ENCODE results near the gene A2M. TPM values are rescaled to one million over a fixed set of nuclear protein-coding genes. Genes with fewer than 3 reads are reported as not detected.

Gene A2M
- total RNA-seq, 2 donors from 2014 or later = 0.60 TPM; not detected in 1

- no peak overlapping the region for H3K27ac Mint-ChIP-seq
- H3K4me3 Mint-ChIP-seq = no peak overlapping the region
- ATAC-seq (replicated peaks in 1 of 2) (peak; percentile 97 to 98), DNase-seq (peak in 1 of 2 donors; percentile 7)
- H3K27me3 Mint-ChIP-seq (ENCODE audit: low read depth) = no peaks in the 10 kb centered on the region
- no peaks in the 10 kb centered on the region for H3K9me3 Mint-ChIP-seq
- no peaks in the 10 kb centered on the region for H3K36me3 Mint-ChIP-seq (ENCODE audit: insufficient read depth in 2 of 2)
- H3K4me1 Mint-ChIP-seq (ENCODE audit: low read depth) = peaks cover 27% of the 10 kb centered on the region
These were observed 12.5 kb downstream of the A2M start for GRCh38 chr12:9103050-9103849.

- no peak for DNase-seq
- Mint-ChIP-seq H3K9me3 (no peaks in the 10 kb centered on the region), H3K4me1 (ENCODE audit: low read depth) (peaks cover 22% of the 10 kb centered on the region), H3K27me3 (ENCODE audit: low read depth) (no peaks in the 10 kb centered on the region), H3K4me3 (no peak overlapping the region), H3K27ac (no peak overlapping the region), H3K36me3 (ENCODE audit: insufficient read depth in 2 of 2) (no peaks in the 10 kb centered on the region)
- no peak for ATAC-seq (replicated peaks in 1 of 2)
These were observed 14.6 kb downstream of the A2M start for GRCh38 chr12:9101018-9101687.

DNA sequence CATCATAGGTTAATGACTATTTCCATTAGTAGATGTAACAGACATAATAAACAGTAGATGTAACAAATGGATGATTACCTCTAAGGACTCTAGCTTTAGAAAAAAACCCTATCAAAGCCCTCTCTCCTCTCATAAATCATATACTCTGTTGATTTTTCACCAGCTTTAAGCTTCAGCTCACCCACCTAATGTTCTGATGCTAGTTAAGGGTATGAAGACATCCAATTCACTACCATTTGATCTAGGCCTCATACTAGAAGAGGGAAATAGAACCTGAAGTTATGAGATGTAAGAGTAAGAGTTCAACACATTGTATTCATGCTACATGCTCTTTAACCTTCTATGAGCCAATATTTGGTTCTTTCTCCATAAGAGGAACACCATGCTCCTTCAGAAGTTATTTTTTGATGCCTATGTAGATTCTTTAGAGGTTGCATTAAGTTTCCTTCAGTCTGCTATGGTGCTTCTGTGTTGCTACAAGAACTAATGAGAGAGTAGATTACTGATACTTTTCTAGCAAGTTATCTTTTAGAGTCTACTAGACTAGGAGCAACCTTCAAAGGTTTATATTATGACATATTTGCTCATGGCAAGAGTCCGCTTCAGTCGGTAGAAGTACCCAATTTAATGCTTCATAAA lies 16.0 kb downstream of the A2M start:
- Mint-ChIP-seq H3K27ac (no peak overlapping the region), H3K36me3 (ENCODE audit: insufficient read depth in 2 of 2) (no peaks in the 10 kb centered on the region), H3K4me1 (ENCODE audit: low read depth) (peaks cover 12% of the 10 kb centered on the region), H3K27me3 (ENCODE audit: low read depth) (no peaks in the 10 kb centered on the region), H3K9me3 (no peaks in the 10 kb centered on the region), H3K4me3 (no peak overlapping the region)
- no peak for DNase-seq
- ATAC-seq (replicated peaks in 1 of 2) = no peak

DNA sequence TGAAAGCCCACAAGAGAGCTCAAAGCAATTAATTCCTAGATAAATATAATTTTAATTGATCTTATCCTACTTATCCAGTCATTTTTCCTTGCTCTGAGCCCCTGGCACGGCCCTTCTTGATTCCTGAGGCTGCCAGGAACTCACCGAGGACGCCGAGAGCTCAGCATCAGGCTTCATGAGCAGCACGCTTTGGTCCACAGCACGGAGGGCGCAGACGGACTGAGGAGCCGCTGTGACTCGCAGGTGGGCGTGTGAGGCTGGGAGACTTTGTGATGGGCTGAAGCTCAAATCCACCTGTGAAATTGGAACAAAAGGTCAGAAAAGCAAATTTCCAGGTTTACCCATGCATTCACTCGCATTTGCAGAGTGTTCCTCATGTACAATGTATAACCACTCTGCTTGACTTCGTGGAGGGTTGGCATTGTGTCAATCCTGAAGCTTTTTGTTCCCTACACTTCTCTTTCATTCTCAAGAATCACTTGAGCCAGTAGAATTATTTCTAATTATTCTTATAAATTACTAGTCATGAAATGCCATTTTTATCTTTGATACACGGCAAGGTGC lies 17.2 kb downstream of the A2M start:
- H3K36me3 Mint-ChIP-seq (ENCODE audit: insufficient read depth in 2 of 2) = no peaks in the 10 kb centered on the region
- H3K4me3 Mint-ChIP-seq = no peak overlapping the region
- no peaks in the 10 kb centered on the region for H3K9me3 Mint-ChIP-seq
- H3K27me3 Mint-ChIP-seq (ENCODE audit: low read depth) = no peaks in the 10 kb centered on the region
- DNase-seq (no peak), ATAC-seq (replicated peaks in 1 of 2) (no peak)
- H3K4me1 Mint-ChIP-seq (ENCODE audit: low read depth) = peaks cover 5% of the 10 kb centered on the region
- no peak overlapping the region for H3K27ac Mint-ChIP-seq

GRCh38 chr12:9098115-9098452 lies 17.6 kb downstream of the A2M start:
- H3K4me3 Mint-ChIP-seq = no peak overlapping the region
- no peaks in the 10 kb centered on the region for H3K27me3 Mint-ChIP-seq (ENCODE audit: low read depth)
- no peaks in the 10 kb centered on the region for H3K36me3 Mint-ChIP-seq (ENCODE audit: insufficient read depth in 2 of 2)
- ATAC-seq (replicated peaks in 1 of 2) (no peak), DNase-seq (no peak)
- peaks cover under 1% of the 10 kb centered on the region for H3K4me1 Mint-ChIP-seq (ENCODE audit: low read depth)
- H3K9me3 Mint-ChIP-seq = no peaks in the 10 kb centered on the region
- no peak overlapping the region for H3K27ac Mint-ChIP-seq

DNA sequence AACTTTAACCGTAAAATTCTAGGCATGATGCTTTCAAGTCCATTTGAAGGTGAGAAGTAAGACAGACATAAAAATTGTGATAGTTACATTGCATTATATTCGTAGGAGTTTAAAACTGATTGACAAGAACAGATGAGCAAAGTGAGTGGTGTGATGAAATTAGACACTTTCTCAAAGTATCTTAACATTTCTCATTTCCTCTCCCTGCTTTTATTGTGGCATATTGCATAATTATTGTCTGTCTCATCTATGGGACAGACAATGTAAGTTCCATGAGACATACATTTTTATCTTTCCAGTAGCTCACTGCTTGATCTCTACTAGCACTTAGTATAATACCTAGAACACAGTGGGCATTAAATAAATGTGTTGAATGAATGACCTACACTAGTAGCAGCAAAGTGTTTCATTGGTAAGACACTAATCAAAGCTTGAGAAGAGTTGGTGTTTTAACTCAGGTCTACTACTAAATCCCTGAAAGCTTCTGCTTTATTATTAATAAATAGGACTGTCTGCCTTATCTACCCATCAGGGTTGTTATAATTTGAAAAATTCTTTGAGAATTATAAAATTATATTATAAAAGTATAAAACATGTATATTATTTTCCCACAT lies 19.0 kb downstream of the A2M start:
- H3K27ac Mint-ChIP-seq = no peak overlapping the region
- no peaks in the 10 kb centered on the region for H3K27me3 Mint-ChIP-seq (ENCODE audit: low read depth)
- H3K9me3 Mint-ChIP-seq = no peaks in the 10 kb centered on the region
- ATAC-seq (replicated peaks in 1 of 2) = no peak
- H3K36me3 Mint-ChIP-seq (ENCODE audit: insufficient read depth in 2 of 2) = no peaks in the 10 kb centered on the region
- H3K4me1 Mint-ChIP-seq (ENCODE audit: low read depth) = no peaks in the 10 kb centered on the region
- no peak for DNase-seq
- no peak overlapping the region for H3K4me3 Mint-ChIP-seq

GRCh38 chr12:9095322-9095721 lies 20.4 kb downstream of the A2M start:
- Mint-ChIP-seq H3K27ac (no peak overlapping the region), H3K9me3 (no peaks in the 10 kb centered on the region), H3K27me3 (ENCODE audit: low read depth) (no peaks in the 10 kb centered on the region), H3K4me3 (no peak overlapping the region), H3K36me3 (ENCODE audit: insufficient read depth in 2 of 2) (no peaks in the 10 kb centered on the region), H3K4me1 (ENCODE audit: low read depth) (no peaks in the 10 kb centered on the region)
- DNase-seq (no peak), ATAC-seq (replicated peaks in 1 of 2) (no peak)

DNA sequence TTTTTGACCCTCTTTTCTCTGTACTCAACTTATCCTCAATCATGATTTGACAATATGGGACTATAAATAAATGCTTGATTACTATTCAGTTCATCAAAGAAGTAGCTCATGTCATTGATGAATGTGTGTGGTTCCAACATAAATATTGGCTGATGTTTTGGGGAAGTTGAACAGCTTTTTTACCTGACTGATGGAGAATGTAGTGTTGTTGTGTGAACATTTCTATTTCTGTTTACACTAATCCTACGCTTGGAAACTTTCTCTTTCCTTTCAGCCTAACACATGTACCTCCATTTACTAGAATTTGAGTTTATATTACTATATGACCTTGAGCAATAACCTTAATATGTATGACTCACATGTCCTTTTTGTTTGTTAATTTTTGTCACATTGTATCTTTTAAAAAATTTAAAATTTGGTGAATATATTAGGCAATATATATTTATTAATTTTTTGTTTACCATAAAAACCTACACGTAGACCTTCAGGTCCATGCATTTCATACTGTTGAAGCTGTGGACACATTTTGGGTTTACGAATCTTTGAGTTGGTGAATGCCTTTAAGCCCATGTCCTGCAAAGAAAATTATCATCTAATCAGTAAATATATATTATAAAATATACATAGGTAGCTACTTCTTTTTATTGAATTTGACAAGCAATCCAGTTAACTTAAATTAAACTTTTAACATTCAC lies 21.1 kb downstream of the A2M start:
- DNase-seq (no peak), ATAC-seq (replicated peaks in 1 of 2) (no peak)
- H3K4me3 Mint-ChIP-seq = no peak overlapping the region
- no peaks in the 10 kb centered on the region for H3K36me3 Mint-ChIP-seq (ENCODE audit: insufficient read depth in 2 of 2)
- no peaks in the 10 kb centered on the region for H3K4me1 Mint-ChIP-seq (ENCODE audit: low read depth)
- no peak overlapping the region for H3K27ac Mint-ChIP-seq
- no peaks in the 10 kb centered on the region for H3K9me3 Mint-ChIP-seq
- H3K27me3 Mint-ChIP-seq (ENCODE audit: low read depth) = no peaks in the 10 kb centered on the region

DNA sequence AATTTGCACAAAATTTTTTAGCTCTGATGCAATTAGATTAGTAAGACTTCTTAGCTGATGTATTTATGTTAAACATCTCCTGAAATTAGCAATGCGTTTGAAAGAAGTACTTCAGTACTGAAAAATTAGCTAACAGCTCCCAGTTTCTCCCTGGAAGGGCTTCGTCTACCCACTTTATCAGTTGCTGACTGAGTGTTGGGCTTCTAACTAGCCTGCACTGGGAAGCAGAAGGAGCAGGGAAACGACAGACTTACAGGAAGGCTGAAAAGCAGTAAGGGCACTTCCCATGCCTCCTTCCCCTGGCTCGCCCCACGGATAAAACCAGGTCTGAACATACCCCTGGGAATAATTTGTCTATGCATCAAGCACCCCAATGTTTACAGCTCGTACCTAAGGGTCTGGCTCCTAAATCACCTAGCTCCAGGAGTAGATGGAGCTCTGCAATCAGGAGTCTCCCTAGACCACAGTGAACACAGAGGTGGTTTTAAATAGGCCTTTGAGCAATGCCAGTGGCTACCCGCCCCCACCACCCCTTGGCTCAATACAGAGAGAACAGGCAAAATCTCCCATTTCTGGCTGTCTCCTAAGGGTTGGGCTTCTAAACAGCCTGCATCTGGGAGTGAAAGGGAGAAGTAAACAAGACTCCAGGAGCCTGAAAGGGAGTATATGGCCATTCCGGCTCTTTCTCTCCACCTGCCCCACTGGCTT lies 23.7 kb downstream of the A2M start:
- Mint-ChIP-seq H3K4me3 (no peak overlapping the region), H3K27ac (no peak overlapping the region), H3K9me3 (no peaks in the 10 kb centered on the region), H3K4me1 (ENCODE audit: low read depth) (no peaks in the 10 kb centered on the region), H3K27me3 (ENCODE audit: low read depth) (no peaks in the 10 kb centered on the region), H3K36me3 (ENCODE audit: insufficient read depth in 2 of 2) (no peaks in the 10 kb centered on the region)
- no peak for DNase-seq
- ATAC-seq (replicated peaks in 1 of 2) = no peak

- DNase-seq = no peak
- H3K9me3 Mint-ChIP-seq = no peaks in the 10 kb centered on the region
- ATAC-seq (replicated peaks in 1 of 2) = no peak
- no peaks in the 10 kb centered on the region for H3K4me1 Mint-ChIP-seq (ENCODE audit: low read depth)
- H3K27ac Mint-ChIP-seq = no peak overlapping the region
- no peak overlapping the region for H3K4me3 Mint-ChIP-seq
- no peaks in the 10 kb centered on the region for H3K27me3 Mint-ChIP-seq (ENCODE audit: low read depth)
- H3K36me3 Mint-ChIP-seq (ENCODE audit: insufficient read depth in 2 of 2) = no peaks in the 10 kb centered on the region
These were observed 25.5 kb downstream of the A2M start for GRCh38 chr12:9090220-9090619.

GRCh38 chr12:9087087-9087835 lies 28.5 kb downstream of the A2M start:
- DNase-seq (no peak), ATAC-seq (replicated peaks in 1 of 2) (no peak)
- peaks cover 5 to 9% of the 10 kb centered on the region in 2 donors for H3K36me3 Mint-ChIP-seq (ENCODE audit: insufficient read depth in 2 of 2)
- no peaks in the 10 kb centered on the region for H3K27me3 Mint-ChIP-seq (ENCODE audit: low read depth)
- no peak overlapping the region for H3K4me3 Mint-ChIP-seq
- no peaks in the 10 kb centered on the region for H3K4me1 Mint-ChIP-seq (ENCODE audit: low read depth)
- peaks cover 4 to 7% of the 10 kb centered on the region in 2 donors for H3K9me3 Mint-ChIP-seq
- peak overlapping the region; percentile 62 for H3K27ac Mint-ChIP-seq

- ATAC-seq (replicated peaks in 1 of 2) (no peak), DNase-seq (no peak)
- Mint-ChIP-seq H3K36me3 (ENCODE audit: insufficient read depth in 2 of 2) (peaks cover 7 to 11% of the 10 kb centered on the region in 2 donors), H3K27me3 (ENCODE audit: low read depth) (no peaks in the 10 kb centered on the region), H3K4me3 (no peak overlapping the region), H3K27ac (no peak overlapping the region), H3K9me3 (peaks cover 7 to 9% of the 10 kb centered on the region in 2 donors), H3K4me1 (ENCODE audit: low read depth) (no peaks in the 10 kb centered on the region)
These were observed 29.6 kb downstream of the A2M start for GRCh38 chr12:9086087-9086486.
